ENCODE results near the gene XK. TPM values are rescaled to one million over a fixed set of nuclear protein-coding genes. Genes with fewer than 3 reads are reported as not detected.

Gene XK
- 0.31 to 0.51 TPM (median 0.46 TPM) in 5 replicates for total RNA-seq (2022; extraction: Qiagen RNA extraction; ENCODE audit: low read depth)

GRCh38 chrX:37685381-37686359 is at the start of gene XK:
TSS of gene XK (plus strand) at chrX:37685791. CDS start at chrX:37685962, 171 bp downstream.

GRCh38 chrX:37779857-37780256 is 94.3 kb downstream of the XK start, which contains the start of gene CYBB:
TSS of gene CYBB (plus strand) at chrX:37780059. CDS start at chrX:37780078, 19 bp downstream.

Other genes with a start within 250 kb of the XK start
- not detected in 5 replicates for gene LANCL3, start 114.1 kb upstream of the XK start, total RNA-seq (2022; extraction: Qiagen RNA extraction; ENCODE audit: low read depth)
- 0.02 to 0.03 TPM (median 0.02 TPM) in 3 of 5 replicates, not detected in the others for gene CYBB, start 94.3 kb downstream of the XK start, total RNA-seq (2022; extraction: Qiagen RNA extraction; ENCODE audit: low read depth)
- 13.1 to 18.5 TPM (median 17.2 TPM) in 5 replicates for gene DYNLT3, start 161.8 kb downstream of the XK start, total RNA-seq (2022; extraction: Qiagen RNA extraction; ENCODE audit: low read depth)